Gastroesophageal sphincter (tissue), 3 donors: ENCODE results near the gene C10orf90.

ENCODE experiments used
- EP300 ChIP-seq: sonication (generic); formaldehyde crosslinking; IDR thresholded peaks from one replicate; pipeline ENCODE4 v1.6.1; 2017; ENCODE audit warnings: antibody characterized with exemption, mild to moderate bottlenecking
- POLR2A ChIP-seq, 2 donors: fragments of 450-650 bp; IDR thresholded peaks; one replicate each; pipeline ENCODE4 v1.6.1; 2017; ENCODE audit warnings: antibody characterized with exemption in 2 of 2, mild to moderate bottlenecking in 2 of 2, moderate library complexity in 1 of 2
- POLR2AphosphoS5 ChIP-seq: sonication (generic); formaldehyde crosslinking; IDR thresholded peaks from one replicate; pipeline ENCODE4 v1.6.1; 2017; ENCODE audit warnings: antibody characterized with exemption
- TF ChIP-seq, protein P1 (sequence below), 4 experiments: fragments of 200-600 bp in 2 of 4; fragments of 450-650 bp in 2 of 4; sonication (generic) in 1 of 4; IDR thresholded peaks; one replicate each; pipeline ENCODE4 v1.5.1; 2017 to 2019; ENCODE audit warnings: antibody characterized with exemption in 4 of 4, mild to moderate bottlenecking in 2 of 4, moderate library complexity in 2 of 4

DNA sequence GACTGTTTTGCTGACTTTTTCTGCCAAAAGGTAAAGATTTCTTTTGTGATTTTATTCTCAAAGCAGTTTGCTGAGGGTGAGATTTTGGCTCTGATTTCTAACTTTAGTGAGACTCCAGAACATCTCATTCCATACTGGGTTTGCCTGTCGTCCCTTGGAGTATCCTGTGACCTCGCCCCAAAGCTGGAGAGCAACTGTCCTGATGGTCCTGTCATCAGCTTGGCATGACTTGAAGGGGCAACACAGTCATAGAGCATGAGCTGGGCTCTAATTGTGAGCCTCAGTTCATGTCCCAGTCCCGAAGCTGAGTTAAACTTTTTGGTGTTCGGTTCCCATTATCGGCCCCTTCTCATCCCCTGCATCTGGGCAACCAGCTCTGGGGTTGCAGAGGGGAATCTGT is 23.4 kb downstream of the C10orf90 start:
- TF ChIP-seq, protein P1, sequence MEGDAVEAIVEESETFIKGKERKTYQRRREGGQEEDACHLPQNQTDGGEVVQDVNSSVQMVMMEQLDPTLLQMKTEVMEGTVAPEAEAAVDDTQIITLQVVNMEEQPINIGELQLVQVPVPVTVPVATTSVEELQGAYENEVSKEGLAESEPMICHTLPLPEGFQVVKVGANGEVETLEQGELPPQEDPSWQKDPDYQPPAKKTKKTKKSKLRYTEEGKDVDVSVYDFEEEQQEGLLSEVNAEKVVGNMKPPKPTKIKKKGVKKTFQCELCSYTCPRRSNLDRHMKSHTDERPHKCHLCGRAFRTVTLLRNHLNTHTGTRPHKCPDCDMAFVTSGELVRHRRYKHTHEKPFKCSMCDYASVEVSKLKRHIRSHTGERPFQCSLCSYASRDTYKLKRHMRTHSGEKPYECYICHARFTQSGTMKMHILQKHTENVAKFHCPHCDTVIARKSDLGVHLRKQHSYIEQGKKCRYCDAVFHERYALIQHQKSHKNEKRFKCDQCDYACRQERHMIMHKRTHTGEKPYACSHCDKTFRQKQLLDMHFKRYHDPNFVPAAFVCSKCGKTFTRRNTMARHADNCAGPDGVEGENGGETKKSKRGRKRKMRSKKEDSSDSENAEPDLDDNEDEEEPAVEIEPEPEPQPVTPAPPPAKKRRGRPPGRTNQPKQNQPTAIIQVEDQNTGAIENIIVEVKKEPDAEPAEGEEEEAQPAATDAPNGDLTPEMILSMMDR (IDR thresholded peaks at IDR 0.05) = no peak
- TF ChIP-seq POLR2A (IDR thresholded peaks at IDR 0.05) = no peak
- TF ChIP-seq EP300 = no peak
- TF ChIP-seq POLR2AphosphoS5 = no peak
